GM12872 (cell line): ENCODE measurements around the gene LRIG3.

Experiments
- TF ChIP-seq, protein P1 (sequence below): IDR thresholded peaks from 3 replicates; pipeline ENCODE4 v1.5.1; 2011; ENCODE audit warnings: low read depth, mild to moderate bottlenecking, low read length, moderate library complexity; ENCODE audit not compliant: insufficient read depth

Gene LRIG3

DNA sequence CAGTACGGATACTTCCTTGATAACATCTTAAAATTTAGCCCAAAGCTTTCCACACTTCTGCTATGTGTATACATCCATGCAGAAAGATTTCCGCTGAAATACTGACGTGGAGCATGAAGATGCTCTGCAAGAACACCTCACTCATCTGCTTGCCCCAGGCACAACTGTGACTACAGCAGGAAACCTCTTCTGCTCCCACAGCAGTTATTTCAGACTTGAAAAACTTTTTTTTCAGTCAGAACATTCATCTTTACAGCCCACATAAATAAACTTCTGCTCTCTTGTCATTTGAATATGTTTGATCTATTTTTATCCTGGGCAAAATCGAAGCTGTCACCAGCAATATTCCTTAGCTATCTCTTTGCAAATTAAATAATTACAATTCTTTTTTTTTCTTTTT is 6.8 kb upstream of the LRIG3 start:
- TF ChIP-seq, protein P1, sequence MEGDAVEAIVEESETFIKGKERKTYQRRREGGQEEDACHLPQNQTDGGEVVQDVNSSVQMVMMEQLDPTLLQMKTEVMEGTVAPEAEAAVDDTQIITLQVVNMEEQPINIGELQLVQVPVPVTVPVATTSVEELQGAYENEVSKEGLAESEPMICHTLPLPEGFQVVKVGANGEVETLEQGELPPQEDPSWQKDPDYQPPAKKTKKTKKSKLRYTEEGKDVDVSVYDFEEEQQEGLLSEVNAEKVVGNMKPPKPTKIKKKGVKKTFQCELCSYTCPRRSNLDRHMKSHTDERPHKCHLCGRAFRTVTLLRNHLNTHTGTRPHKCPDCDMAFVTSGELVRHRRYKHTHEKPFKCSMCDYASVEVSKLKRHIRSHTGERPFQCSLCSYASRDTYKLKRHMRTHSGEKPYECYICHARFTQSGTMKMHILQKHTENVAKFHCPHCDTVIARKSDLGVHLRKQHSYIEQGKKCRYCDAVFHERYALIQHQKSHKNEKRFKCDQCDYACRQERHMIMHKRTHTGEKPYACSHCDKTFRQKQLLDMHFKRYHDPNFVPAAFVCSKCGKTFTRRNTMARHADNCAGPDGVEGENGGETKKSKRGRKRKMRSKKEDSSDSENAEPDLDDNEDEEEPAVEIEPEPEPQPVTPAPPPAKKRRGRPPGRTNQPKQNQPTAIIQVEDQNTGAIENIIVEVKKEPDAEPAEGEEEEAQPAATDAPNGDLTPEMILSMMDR: no peak

DNA sequence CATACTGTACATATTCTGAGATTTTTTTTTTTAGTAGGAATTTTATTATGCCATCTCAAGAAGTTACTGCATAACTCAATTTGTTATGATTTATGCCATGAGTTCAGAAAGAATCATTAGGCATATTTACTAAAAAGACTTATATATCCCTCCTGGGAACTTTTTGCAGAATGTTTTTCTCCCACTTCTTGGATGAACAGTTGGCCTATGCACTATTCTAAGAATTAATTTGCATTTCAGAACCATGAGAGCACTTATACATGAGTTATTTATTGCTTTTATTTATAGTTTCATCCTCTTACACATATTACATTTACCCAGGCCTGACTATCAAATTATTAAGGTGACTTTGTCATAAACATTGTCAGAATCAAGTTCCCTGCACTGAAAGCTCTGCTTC is 6.3 kb upstream of the LRIG3 start:
- TF ChIP-seq, protein P1: no peak

DNA sequence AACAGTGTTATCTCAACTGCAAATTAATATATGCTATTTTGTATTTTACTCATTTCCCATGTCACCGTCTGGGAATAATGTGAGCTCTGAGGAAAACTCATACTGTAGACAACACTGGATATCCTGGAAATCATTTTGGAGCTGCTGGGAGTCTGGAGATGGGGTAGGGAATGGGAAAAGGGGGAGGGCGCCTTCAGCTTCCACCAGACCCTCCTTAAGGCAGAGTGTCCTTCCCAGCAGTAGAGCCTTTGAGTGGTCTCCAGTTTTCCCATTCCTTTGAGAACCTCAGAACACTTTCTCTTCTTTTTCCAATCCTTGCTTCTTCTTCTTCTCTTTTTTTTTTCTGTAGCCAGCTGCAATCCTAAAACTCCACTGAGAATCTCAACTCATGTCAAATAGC is 5.4 kb upstream of the LRIG3 start:
- TF ChIP-seq, protein P1: no peak

DNA sequence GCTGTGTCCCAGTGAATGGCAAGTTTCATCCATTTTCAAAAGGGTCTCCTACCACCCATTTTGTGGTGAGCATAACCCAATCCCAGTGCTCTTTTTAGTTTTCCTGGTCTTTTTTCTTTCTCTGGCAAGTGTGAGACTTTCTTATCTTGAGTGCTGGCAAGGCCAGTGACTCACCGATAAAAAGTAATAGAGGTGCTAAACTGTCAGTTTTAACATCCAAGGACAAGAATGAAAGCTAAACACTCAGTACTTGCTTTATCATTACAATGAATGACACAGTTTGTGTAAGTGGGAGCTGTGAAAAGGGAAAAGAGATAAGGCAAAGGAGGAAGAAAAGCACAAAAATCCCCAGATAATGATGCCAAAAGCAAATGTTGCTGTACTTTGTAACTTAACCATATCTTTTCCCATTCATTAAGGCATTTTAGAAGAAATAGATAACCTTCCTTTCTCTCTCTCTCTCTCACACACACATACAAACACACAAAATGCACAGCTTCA is 4.9 kb upstream of the LRIG3 start:
- TF ChIP-seq, protein P1: no peak

DNA sequence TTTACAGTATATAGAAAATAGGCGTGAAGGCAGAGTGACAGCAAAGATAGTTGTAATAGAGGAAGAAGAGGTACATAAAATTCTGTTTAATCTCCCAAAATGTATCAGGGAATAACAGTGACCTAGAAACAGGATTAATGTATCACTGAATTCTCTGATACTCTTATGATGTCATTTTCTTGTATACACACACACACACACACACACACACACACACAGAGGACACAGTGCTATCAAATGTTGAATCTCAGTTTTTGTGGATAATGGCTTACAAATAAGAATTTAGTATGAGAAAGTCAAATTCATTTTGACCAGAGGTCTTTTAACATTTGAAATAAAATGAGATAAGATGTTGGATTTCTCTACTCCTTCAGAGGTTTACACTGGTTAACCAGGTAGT is 4.3 kb upstream of the LRIG3 start:
- TF ChIP-seq, protein P1: no peak

DNA sequence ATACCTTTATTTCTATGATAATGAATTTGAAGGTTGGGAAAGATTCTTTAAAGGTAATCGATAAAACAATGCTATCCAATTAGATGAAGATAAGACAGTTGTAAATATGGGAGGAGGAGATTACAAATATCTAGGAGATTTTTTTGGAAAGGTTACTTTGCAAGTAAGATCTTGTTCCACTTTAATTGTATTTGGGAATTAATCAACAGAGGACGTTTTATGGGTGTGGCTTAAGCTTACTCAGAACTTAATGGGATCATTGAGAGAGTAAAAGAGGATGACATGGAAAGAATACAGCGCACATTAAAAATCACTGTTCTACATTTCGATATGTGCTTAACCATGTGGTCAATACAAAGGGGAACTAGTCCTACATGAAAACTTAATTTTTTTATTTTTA is 3.5 kb upstream of the LRIG3 start:
- TF ChIP-seq, protein P1: no peak

DNA sequence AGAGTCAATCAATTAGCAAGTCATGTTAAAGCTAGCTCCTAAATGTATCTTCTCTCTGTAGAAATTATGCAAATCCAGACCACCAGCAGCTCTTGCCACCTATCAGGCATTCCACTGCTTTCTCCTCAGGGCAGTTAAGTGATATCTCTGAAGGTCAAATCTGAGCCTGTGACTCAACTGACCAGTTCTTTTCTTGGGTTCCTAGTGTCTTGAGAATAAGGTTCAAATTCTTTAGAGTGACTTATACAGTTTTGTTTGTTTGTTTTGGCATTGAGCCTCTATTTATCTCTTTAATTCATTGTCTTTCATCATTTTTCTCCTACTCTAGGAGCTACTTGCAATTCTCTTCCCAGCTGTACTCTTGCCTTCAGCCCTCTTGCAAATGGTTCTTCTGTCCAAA is 2.5 kb upstream of the LRIG3 start:
- TF ChIP-seq, protein P1: no peak
